ENCODE data around the gene IGFBP6.
A peak's percentile ranks its signal among the peaks of the same experiment; 100 is the strongest.

The IGFBP6 gene

GRCh38 chr12:53118751-53119300 lies 21.4 kb downstream of the IGFBP6 start:
- H2AFZ ChIP-seq (ENCODE audit: low read length), result no peak overlapping the region
- no peak overlapping the region for H2BK120ac ChIP-seq (ENCODE audit: low read depth, low read length)
- peaks cover 0 to 4% of the 10 kb centered on the region in 2 donors for H3K4me1 ChIP-seq (ENCODE audit: control insufficient read depth in 2 of 2, insufficient read depth in 1 of 2, low read depth in 1 of 2, low read length in 2 of 2)
- H3K27ac ChIP-seq (replicated peaks; ENCODE audit: low read length), result no peak overlapping the region
- peaks cover 0 to 6% of the 10 kb centered on the region in 2 donors for H3K9me3 ChIP-seq (replicated peaks in 1 of 2; ENCODE audit: control insufficient read depth in 2 of 2, insufficient read depth in 1 of 2, low read depth in 1 of 2, low read length in 2 of 2)
- H3K4ac ChIP-seq (ENCODE audit: low read length), result no peak overlapping the region
- DNase-seq (ENCODE audit: low spot score), result no peak
- H2BK12ac ChIP-seq (ENCODE audit: low read length), result no peak overlapping the region
- no peaks in the 10 kb centered on the region for H3K36me3 ChIP-seq (replicated peaks in 1 of 2; ENCODE audit: control insufficient read depth in 2 of 2, insufficient read depth in 2 of 2, low read length in 2 of 2)
- no peak overlapping the region for H3K14ac ChIP-seq (ENCODE audit: low read length)
- no peak overlapping the region for H3K23ac ChIP-seq (ENCODE audit: low read depth, low read length, poor library complexity)
- H4K8ac ChIP-seq (ENCODE audit: low read depth, low read length), result no peak overlapping the region
- H3K4me2 ChIP-seq (ENCODE audit: insufficient read depth, low read length, poor library complexity, severe bottlenecking), result no peak overlapping the region
- H2BK15ac ChIP-seq (ENCODE audit: low read length), result no peak overlapping the region
- H2AK5ac ChIP-seq (ENCODE audit: low read depth, low read length), result no peak overlapping the region
- H3K18ac ChIP-seq (ENCODE audit: low read length), result no peak overlapping the region
- peaks cover 0 to 11% (median 0%) of the 10 kb centered on the region in 3 experiments for H3K27me3 ChIP-seq (ENCODE audit: control insufficient read depth in 3 of 3, insufficient read depth in 3 of 3, low read depth in 1 of 3, low read length in 3 of 3)
- peak overlapping the region; percentile 24 for H3K9ac ChIP-seq (ENCODE audit: low read depth, low read length, poor library complexity)
- H3K79me1 ChIP-seq (ENCODE audit: low read depth, low read length), result no peaks in the 10 kb centered on the region
- peak overlapping the region in 1 of 2 donors; percentile 56 for H3K4me3 ChIP-seq (ENCODE audit: low read length in 2 of 2)
- no peak overlapping the region for H2BK5ac ChIP-seq (ENCODE audit: low read length)
- H4K91ac ChIP-seq (ENCODE audit: low read depth, low read length, poor library complexity), result no peak overlapping the region
- no CpG with 5 or more reads among the region's 8 CpGs for WGBS, 2 donors (ENCODE audit: extremely low coverage in 2 of 2, insufficient read length in 2 of 2, insufficient replicate concordance in 1 of 2)

- Histone ChIP-seq H3K14ac (ENCODE audit: low read length) (no peak overlapping the region), H3K4ac (ENCODE audit: low read length) (no peak overlapping the region), H3K9me3 (replicated peaks in 1 of 2; ENCODE audit: control insufficient read depth in 2 of 2, insufficient read depth in 1 of 2, low read depth in 1 of 2, low read length in 2 of 2) (peaks cover 0 to 6% of the 10 kb centered on the region in 2 donors), H2AFZ (ENCODE audit: low read length) (no peak overlapping the region), H3K4me3 (ENCODE audit: low read length in 2 of 2) (no peak overlapping the region), H2AK5ac (ENCODE audit: low read depth, low read length) (no peak overlapping the region), H3K4me1 (ENCODE audit: control insufficient read depth in 2 of 2, insufficient read depth in 1 of 2, low read depth in 1 of 2, low read length in 2 of 2) (peaks cover 0 to 3% of the 10 kb centered on the region in 2 donors), H2BK5ac (ENCODE audit: low read length) (no peak overlapping the region), H2BK120ac (ENCODE audit: low read depth, low read length) (no peak overlapping the region), H3K79me1 (ENCODE audit: low read depth, low read length) (no peaks in the 10 kb centered on the region), H3K18ac (ENCODE audit: low read length) (no peak overlapping the region), H2BK15ac (ENCODE audit: low read length) (no peak overlapping the region), H2BK12ac (ENCODE audit: low read length) (no peak overlapping the region), H3K27me3 (ENCODE audit: control insufficient read depth in 3 of 3, insufficient read depth in 3 of 3, low read depth in 1 of 3, low read length in 3 of 3) (peaks cover 0 to 11% (median 0%) of the 10 kb centered on the region in 3 experiments), H4K91ac (ENCODE audit: low read depth, low read length, poor library complexity) (no peak overlapping the region), H4K8ac (ENCODE audit: low read depth, low read length) (no peak overlapping the region), H3K36me3 (replicated peaks in 1 of 2; ENCODE audit: control insufficient read depth in 2 of 2, insufficient read depth in 2 of 2, low read length in 2 of 2) (no peaks in the 10 kb centered on the region), H3K27ac (replicated peaks; ENCODE audit: low read length) (no peak overlapping the region), H3K9ac (ENCODE audit: low read depth, low read length, poor library complexity) (peak overlapping the region; percentile 60), H3K4me2 (ENCODE audit: insufficient read depth, low read length, poor library complexity, severe bottlenecking) (no peak overlapping the region), H3K23ac (ENCODE audit: low read depth, low read length, poor library complexity) (peak overlapping the region; percentile 44)
- DNase-seq (ENCODE audit: low spot score), result no peak
- no CpG with 5 or more reads among the region's 12 CpGs for WGBS, 2 donors (ENCODE audit: extremely low coverage in 2 of 2, insufficient read length in 2 of 2, insufficient replicate concordance in 1 of 2)
Observed at GRCh38 chr12:53120685-53121525, 23.4 kb downstream of the IGFBP6 start.

- peaks cover 0 to 2% of the 10 kb centered on the region in 2 donors for H3K4me1 ChIP-seq (ENCODE audit: control insufficient read depth in 2 of 2, insufficient read depth in 1 of 2, low read depth in 1 of 2, low read length in 2 of 2)
- no peak overlapping the region for H3K4me2 ChIP-seq (ENCODE audit: insufficient read depth, low read length, poor library complexity, severe bottlenecking)
- H3K27ac ChIP-seq (replicated peaks; ENCODE audit: low read length), result no peak overlapping the region
- H3K36me3 ChIP-seq (replicated peaks in 1 of 2; ENCODE audit: control insufficient read depth in 2 of 2, insufficient read depth in 2 of 2, low read length in 2 of 2), result no peaks in the 10 kb centered on the region
- no peak overlapping the region for H3K4ac ChIP-seq (ENCODE audit: low read length)
- H4K8ac ChIP-seq (ENCODE audit: low read depth, low read length), result no peak overlapping the region
- H2BK12ac ChIP-seq (ENCODE audit: low read length), result peak overlapping the region; percentile 90
- no peak overlapping the region for H3K9ac ChIP-seq (ENCODE audit: low read depth, low read length, poor library complexity)
- H2BK120ac ChIP-seq (ENCODE audit: low read depth, low read length), result no peak overlapping the region
- H2AK5ac ChIP-seq (ENCODE audit: low read depth, low read length), result no peak overlapping the region
- H3K79me1 ChIP-seq (ENCODE audit: low read depth, low read length), result no peaks in the 10 kb centered on the region
- peaks cover 0 to 7% (median 0%) of the 10 kb centered on the region in 3 experiments for H3K27me3 ChIP-seq (ENCODE audit: control insufficient read depth in 3 of 3, insufficient read depth in 3 of 3, low read depth in 1 of 3, low read length in 3 of 3)
- no peak overlapping the region for H3K14ac ChIP-seq (ENCODE audit: low read length)
- peaks cover 0 to 6% of the 10 kb centered on the region in 2 donors for H3K9me3 ChIP-seq (replicated peaks in 1 of 2; ENCODE audit: control insufficient read depth in 2 of 2, insufficient read depth in 1 of 2, low read depth in 1 of 2, low read length in 2 of 2)
- H3K4me3 ChIP-seq (ENCODE audit: low read length in 2 of 2), result no peak overlapping the region
- no peak overlapping the region for H4K91ac ChIP-seq (ENCODE audit: low read depth, low read length, poor library complexity)
- no peak overlapping the region for H3K23ac ChIP-seq (ENCODE audit: low read depth, low read length, poor library complexity)
- H2BK5ac ChIP-seq (ENCODE audit: low read length), result no peak overlapping the region
- no peak overlapping the region for H2AFZ ChIP-seq (ENCODE audit: low read length)
- H2BK15ac ChIP-seq (ENCODE audit: low read length), result no peak overlapping the region
- no peak for DNase-seq (ENCODE audit: low spot score)
- no peak overlapping the region for H3K18ac ChIP-seq (ENCODE audit: low read length)
- no CpG with 5 or more reads among the region's 10 CpGs for WGBS, 2 donors (ENCODE audit: extremely low coverage in 2 of 2, insufficient read length in 2 of 2, insufficient replicate concordance in 1 of 2)
Observed at GRCh38 chr12:53122961-53123468, 25.5 kb downstream of the IGFBP6 start.
